Neural progenitor cell (in vitro differentiated cells): ENCODE data around the gene ZDHHC14. TPM values are rescaled to one million over a fixed set of nuclear protein-coding genes. Genes with fewer than 3 reads are reported as not detected.

ENCODE experiments used
- DNase-seq: peaks from one replicate; pipeline ENCODE4 v3.0.0-alpha.2; 2016; ENCODE audit warnings: low spot score
- H2AFZ ChIP-seq: fragments of 200-600 bp; sonication (generic); replicated peaks from 2 replicates; pipeline ENCODE4 v1.6.1; 2016; ENCODE audit warnings: antibody characterized with exemption
- H3F3A ChIP-seq: fragments of 200-600 bp; sonication (generic); 2 replicates; pipeline ENCODE4 v1.6.1; 2016; ENCODE audit warnings: antibody characterized with exemption, low read depth
- H3K27ac ChIP-seq: fragments of 200-600 bp; sonication (generic); 2 replicates; pipeline ENCODE4 v1.5.1; 2016; ENCODE audit warnings: mild to moderate bottlenecking
- H3K27me3 ChIP-seq: fragments of 200-600 bp; sonication (generic); 2 replicates; pipeline ENCODE4 v1.6.1; 2016; ENCODE audit warnings: mild to moderate bottlenecking, moderate library complexity
- H3K36me3 ChIP-seq: fragments of 200-600 bp; sonication (generic); 2 replicates; pipeline ENCODE4 v1.5.1; 2016
- H3K4me1 ChIP-seq: fragments of 200-600 bp; sonication (generic); 2 replicates; pipeline ENCODE4 v1.6.1; 2016; ENCODE audit warnings: mixed run types
- H3K4me2 ChIP-seq: fragments of 200-600 bp; sonication (generic); 2 replicates; pipeline ENCODE4 v1.6.1; 2016
- H3K4me3 ChIP-seq: fragments of 200-600 bp; sonication (generic); 2 replicates; pipeline ENCODE4 v1.5.1; 2016
- H3K79me2 ChIP-seq: fragments of 200-600 bp; sonication (generic); 2 replicates; pipeline ENCODE4 v1.6.1; 2016; ENCODE audit warnings: low read depth
- H3K9ac ChIP-seq: fragments of 200-600 bp; sonication (generic); 2 replicates; pipeline ENCODE4 v1.6.1; 2016
- H3K9me3 ChIP-seq: fragments of 200-600 bp; sonication (generic); 2 replicates; pipeline ENCODE4 v1.5.1; 2016; ENCODE audit warnings: low read depth
- H4K20me1 ChIP-seq: fragments of 200-600 bp; sonication (generic); 2 replicates; pipeline ENCODE4 v1.6.1; 2016; ENCODE audit warnings: low read depth
- H3K27ac Mint-ChIP-seq: 3 replicates; pipeline ENCODE4 v1.8.0; 2021; ENCODE audit warnings: mixed read lengths
- H3K27me3 Mint-ChIP-seq: 2 replicates; pipeline ENCODE4 v1.8.0; 2022; ENCODE audit warnings: low read depth, mild to moderate bottlenecking, inconsistent platforms, moderate library complexity, mixed read lengths; ENCODE audit not compliant: insufficient read depth
- H3K36me3 Mint-ChIP-seq: 3 replicates; pipeline ENCODE4 v1.8.0; 2021; ENCODE audit warnings: mixed read lengths
- H3K4me1 Mint-ChIP-seq: 3 replicates; pipeline ENCODE4 v1.8.0; 2021; ENCODE audit warnings: mixed read lengths
- H3K4me3 Mint-ChIP-seq: 3 replicates; pipeline ENCODE4 v1.8.0; 2021; ENCODE audit warnings: mild to moderate bottlenecking, moderate library complexity, mixed read lengths
- H3K9me3 Mint-ChIP-seq: 3 replicates; pipeline ENCODE4 v1.8.0; 2020; ENCODE audit warnings: mixed read lengths
- EZH2 ChIP-seq: fragments of 200-600 bp; sonication (generic); IDR thresholded peaks from 2 replicates; pipeline ENCODE4 v1.6.1; 2017; ENCODE audit warnings: antibody characterized with exemption, mild to moderate bottlenecking, moderate library complexity
- EZH2phosphoT487 ChIP-seq: fragments of 200-600 bp; sonication (generic); IDR thresholded peaks from 2 replicates; pipeline ENCODE4 v1.6.1; 2017; ENCODE audit warnings: antibody characterized with exemption
- total RNA-seq: library from RNA; depleted of rRNA; stranded (reverse); fragments of >200 nt; gene quantifications from 2 replicates; pipeline ENCODE4 v1.2.3, GENCODE V29; 2015; ENCODE audit warnings: low replicate concordance
- TF ChIP-seq, protein P1 (sequence below): fragments of 200-600 bp; sonication (generic); IDR thresholded peaks from 2 replicates; pipeline ENCODE4 v1.5.1; 2017; ENCODE audit warnings: antibody characterized with exemption, mild to moderate bottlenecking

Gene ZDHHC14
- total RNA-seq, 1 donor from 2014 or later = 14.5 TPM

DNA sequence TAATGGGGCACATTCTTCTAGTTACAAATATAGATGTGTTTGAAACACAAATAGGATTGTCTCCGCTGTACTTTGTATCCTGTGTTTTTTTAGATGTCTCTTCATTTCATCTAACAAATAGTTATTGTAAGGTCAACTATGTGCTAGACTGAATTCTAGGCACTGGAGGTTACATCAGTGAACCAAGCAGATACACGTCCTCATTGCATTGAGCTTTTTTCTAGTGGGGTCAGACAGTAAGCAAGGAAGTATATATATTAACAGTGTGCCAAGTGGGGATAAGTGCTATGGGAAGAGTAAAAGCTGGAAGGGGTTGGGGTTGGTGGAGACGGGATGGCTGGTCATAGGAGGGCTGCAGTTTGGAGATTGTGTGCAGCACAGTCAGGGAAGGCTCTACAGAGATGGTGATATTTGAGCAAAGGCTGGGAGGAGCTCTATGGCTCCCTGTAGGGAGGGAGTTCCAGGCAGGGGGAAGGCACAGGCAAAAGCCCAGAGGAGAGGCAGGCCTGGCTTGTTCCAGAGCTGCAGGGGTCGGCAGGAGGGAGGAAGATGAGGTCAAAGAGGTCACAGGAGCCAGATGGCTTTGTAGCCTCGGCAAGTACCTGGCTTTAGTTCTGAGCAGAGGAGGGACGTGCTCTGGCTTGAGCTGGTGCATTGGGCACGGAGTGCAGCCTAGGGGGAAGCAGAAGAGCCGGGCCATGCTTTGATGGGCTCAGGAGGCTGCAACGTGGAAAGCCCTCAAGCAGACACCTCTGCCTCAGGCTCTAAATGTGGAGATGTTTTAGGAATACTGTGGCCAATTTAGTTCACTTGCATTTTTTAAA lies 152.3 kb downstream of the ZDHHC14 start:
- Mint-ChIP-seq H3K36me3 (no peaks in the 10 kb centered on the region), H3K27ac (peak overlapping the region; percentile 57), H3K27me3 (peaks cover 2% of the 10 kb centered on the region), H3K9me3 (no peaks in the 10 kb centered on the region), H3K4me3 (peak overlapping the region; percentile 6), H3K4me1 (peaks cover 43% of the 10 kb centered on the region)
- H3K4me3 ChIP-seq = no peak overlapping the region
- H3K9me3 ChIP-seq = no peaks in the 10 kb centered on the region
- no peak overlapping the region for H3K9ac ChIP-seq
- peak; percentile 77 for DNase-seq
- no peaks in the 10 kb centered on the region for H4K20me1 ChIP-seq
- peak overlapping the region; percentile 48 for H3K4me2 ChIP-seq
- no peaks in the 10 kb centered on the region for H3K27me3 ChIP-seq
- peaks cover 56% of the 10 kb centered on the region for H3K4me1 ChIP-seq
- H3K27ac ChIP-seq = no peak overlapping the region
- TF ChIP-seq EZH2phosphoT487 = no peak
- TF ChIP-seq EZH2 = no peak
- TF ChIP-seq, protein P1, sequence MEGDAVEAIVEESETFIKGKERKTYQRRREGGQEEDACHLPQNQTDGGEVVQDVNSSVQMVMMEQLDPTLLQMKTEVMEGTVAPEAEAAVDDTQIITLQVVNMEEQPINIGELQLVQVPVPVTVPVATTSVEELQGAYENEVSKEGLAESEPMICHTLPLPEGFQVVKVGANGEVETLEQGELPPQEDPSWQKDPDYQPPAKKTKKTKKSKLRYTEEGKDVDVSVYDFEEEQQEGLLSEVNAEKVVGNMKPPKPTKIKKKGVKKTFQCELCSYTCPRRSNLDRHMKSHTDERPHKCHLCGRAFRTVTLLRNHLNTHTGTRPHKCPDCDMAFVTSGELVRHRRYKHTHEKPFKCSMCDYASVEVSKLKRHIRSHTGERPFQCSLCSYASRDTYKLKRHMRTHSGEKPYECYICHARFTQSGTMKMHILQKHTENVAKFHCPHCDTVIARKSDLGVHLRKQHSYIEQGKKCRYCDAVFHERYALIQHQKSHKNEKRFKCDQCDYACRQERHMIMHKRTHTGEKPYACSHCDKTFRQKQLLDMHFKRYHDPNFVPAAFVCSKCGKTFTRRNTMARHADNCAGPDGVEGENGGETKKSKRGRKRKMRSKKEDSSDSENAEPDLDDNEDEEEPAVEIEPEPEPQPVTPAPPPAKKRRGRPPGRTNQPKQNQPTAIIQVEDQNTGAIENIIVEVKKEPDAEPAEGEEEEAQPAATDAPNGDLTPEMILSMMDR = no peak
- H3K36me3 ChIP-seq = no peaks in the 10 kb centered on the region
- H3K79me2 ChIP-seq = no peaks in the 10 kb centered on the region
- H2AFZ ChIP-seq = no peak overlapping the region
- peaks cover 22% of the 10 kb centered on the region for H3F3A ChIP-seq

DNA sequence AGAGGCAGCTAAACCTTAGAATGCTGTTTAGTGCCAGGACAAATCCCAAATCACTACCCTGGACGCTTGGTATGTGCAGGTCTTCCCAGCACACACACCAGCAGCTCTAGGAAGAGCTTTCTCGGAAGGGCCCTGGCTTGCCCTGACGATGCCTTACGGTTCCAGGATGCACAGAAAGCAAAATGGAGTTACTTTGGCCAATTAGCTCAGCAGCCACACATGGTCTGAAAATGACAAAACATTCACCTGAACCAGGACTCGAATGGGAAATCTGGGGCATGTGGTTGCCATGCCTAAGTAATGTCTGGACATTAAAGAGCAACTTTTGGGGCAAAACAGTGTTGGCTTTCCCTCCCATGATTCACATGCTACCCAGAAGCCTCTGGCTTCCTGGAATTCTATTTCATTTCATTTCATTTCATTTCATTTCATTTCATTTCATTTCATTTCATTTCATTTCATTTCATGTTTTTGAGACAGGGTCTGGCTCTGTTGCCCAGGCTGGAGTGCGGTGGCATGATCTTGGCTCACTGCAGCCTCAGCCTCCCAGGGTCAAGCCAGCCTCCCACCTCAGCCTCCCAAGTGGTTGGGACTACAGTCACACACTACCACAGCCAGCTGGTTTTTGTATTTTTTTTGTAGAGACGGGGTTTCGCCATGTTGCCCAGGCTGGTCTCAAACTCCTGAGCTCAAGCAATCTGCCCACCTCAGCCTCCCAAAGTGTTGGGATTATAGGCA lies 153.3 kb downstream of the ZDHHC14 start:
- Histone ChIP-seq H2AFZ (no peak overlapping the region), H3K27ac (no peak overlapping the region), H3F3A (peaks cover 22% of the 10 kb centered on the region), H3K9me3 (no peaks in the 10 kb centered on the region), H3K36me3 (no peaks in the 10 kb centered on the region), H3K79me2 (no peaks in the 10 kb centered on the region), H4K20me1 (no peaks in the 10 kb centered on the region), H3K9ac (no peak overlapping the region), H3K27me3 (no peaks in the 10 kb centered on the region), H3K4me3 (no peak overlapping the region), H3K4me1 (peaks cover 56% of the 10 kb centered on the region), H3K4me2 (no peak overlapping the region)
- H3K9me3 Mint-ChIP-seq = no peaks in the 10 kb centered on the region
- TF ChIP-seq, protein P1 = no peak
- TF ChIP-seq EZH2 (no peak), EZH2phosphoT487 (no peak)
- no peaks in the 10 kb centered on the region for H3K36me3 Mint-ChIP-seq
- no peak overlapping the region for H3K27ac Mint-ChIP-seq
- DNase-seq = no peak
- no peak overlapping the region for H3K4me3 Mint-ChIP-seq
- peaks cover 2% of the 10 kb centered on the region for H3K27me3 Mint-ChIP-seq
- H3K4me1 Mint-ChIP-seq = peaks cover 46% of the 10 kb centered on the region

DNA sequence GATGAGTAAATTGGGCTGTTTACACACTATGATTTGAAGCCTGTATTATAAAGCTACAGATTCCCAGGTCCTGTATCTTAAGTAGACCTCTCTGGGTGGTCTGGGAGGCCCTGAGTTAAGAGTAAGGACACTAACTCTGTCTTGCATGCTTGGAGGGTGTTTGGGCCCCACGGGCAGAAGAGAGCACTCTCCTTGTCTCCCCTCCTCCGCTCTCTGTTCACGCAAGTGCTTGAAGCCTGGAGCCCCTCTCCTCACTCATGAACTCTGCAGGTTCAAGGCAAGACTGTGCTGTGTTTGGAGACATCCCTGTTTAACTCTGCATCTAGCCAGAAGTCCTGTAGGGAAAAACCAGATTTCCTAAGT lies 154.0 kb downstream of the ZDHHC14 start:
- Mint-ChIP-seq H3K9me3 (no peaks in the 10 kb centered on the region), H3K36me3 (no peaks in the 10 kb centered on the region), H3K27me3 (peaks cover 2% of the 10 kb centered on the region), H3K4me3 (peak overlapping the region; percentile 7), H3K4me1 (peaks cover 53% of the 10 kb centered on the region), H3K27ac (no peak overlapping the region)
- no peaks in the 10 kb centered on the region for H3K9me3 ChIP-seq
- H2AFZ ChIP-seq = no peak overlapping the region
- peaks cover 22% of the 10 kb centered on the region for H3F3A ChIP-seq
- no peaks in the 10 kb centered on the region for H3K27me3 ChIP-seq
- H3K4me3 ChIP-seq = no peak overlapping the region
- H4K20me1 ChIP-seq = no peaks in the 10 kb centered on the region
- H3K4me2 ChIP-seq = peak overlapping the region; percentile 28
- no peaks in the 10 kb centered on the region for H3K79me2 ChIP-seq
- H3K9ac ChIP-seq = no peak overlapping the region
- TF ChIP-seq EZH2phosphoT487 (no peak), EZH2 (no peak)
- TF ChIP-seq, protein P1 = no peak
- no peak for DNase-seq
- H3K36me3 ChIP-seq = no peaks in the 10 kb centered on the region
- peaks cover 56% of the 10 kb centered on the region for H3K4me1 ChIP-seq
- H3K27ac ChIP-seq = no peak overlapping the region
